ENCODE data around the gene CCDC102A.
"Not testable (repeated sequence)": the region's sequence is repeated elsewhere in the genome, so short reads cannot be mapped to it uniquely, and the experiment has no call there.

Gene CCDC102A

GRCh38 chr16:57570301-57571070 is 34.1 kb upstream of the CCDC102A start:
- DNase-seq (ENCODE audit: low spot score), result no peak
- TF ChIP-seq CTCF (IDR thresholded peaks at IDR 0.05; ENCODE audit: extremely low read depth, missing control alignments), result no peak

GRCh38 chr16:57569306-57569946 is 33.1 kb upstream of the CCDC102A start:
- no peak for DNase-seq (ENCODE audit: low spot score)
- TF ChIP-seq CTCF (IDR thresholded peaks at IDR 0.05; ENCODE audit: extremely low read depth, missing control alignments), result no peak

- DNase-seq (ENCODE audit: low spot score), result not testable (repeated sequence)
Observed at GRCh38 chr16:57568772-57569171, 32.4 kb upstream of the CCDC102A start.

GRCh38 chr16:57568173-57568678 is 31.9 kb upstream of the CCDC102A start:
- DNase-seq (ENCODE audit: low spot score), result no peak
- TF ChIP-seq CTCF (IDR thresholded peaks at IDR 0.05; ENCODE audit: extremely low read depth, missing control alignments), result no peak

- no peak for TF ChIP-seq CTCF (IDR thresholded peaks at IDR 0.05; ENCODE audit: extremely low read depth, missing control alignments)
- no peak for DNase-seq (ENCODE audit: low spot score)
Observed at GRCh38 chr16:57567691-57568090, 31.3 kb upstream of the CCDC102A start.

GRCh38 chr16:57566436-57566835 is 30.1 kb upstream of the CCDC102A start:
- TF ChIP-seq CTCF (IDR thresholded peaks at IDR 0.05; ENCODE audit: extremely low read depth, missing control alignments), result no peak
- no peak for DNase-seq (ENCODE audit: low spot score)

GRCh38 chr16:57565461-57565860 is 29.1 kb upstream of the CCDC102A start:
- no peak for TF ChIP-seq CTCF (IDR thresholded peaks at IDR 0.05; ENCODE audit: extremely low read depth, missing control alignments)
- no peak for DNase-seq (ENCODE audit: low spot score)
